GM11168 (cell line): ENCODE results near the gene KRT1.

ENCODE experiments used
- in situ Hi-C: fragments of 300-500 bp; cut with MboI; formaldehyde crosslinking; loops from one replicate; pipeline ENCODE4 v1.12.0; 2022; ENCODE audit warnings: low sequenced_read_pairs; ENCODE audit not compliant: unreplicated experiment

The KRT1 gene

GRCh38 chr12:52643233-52644077 lies 36.8 kb downstream of the KRT1 start:
- in situ Hi-C loops: no loop called here

GRCh38 chr12:52641468-52641867 lies 38.7 kb downstream of the KRT1 start:
- in situ Hi-C loops: no loop called here

- in situ Hi-C loops: no loop called here
These were observed 42.9 kb downstream of the KRT1 start for GRCh38 chr12:52637299-52637698.

- in situ Hi-C loops: no loop called here
These were observed 43.5 kb downstream of the KRT1 start for GRCh38 chr12:52636592-52637258.

GRCh38 chr12:52636189-52636588 lies 44.0 kb downstream of the KRT1 start:
- in situ Hi-C loops: no loop called here

GRCh38 chr12:52634266-52635056 lies 45.7 kb downstream of the KRT1 start:
- in situ Hi-C loops: no loop called here

- in situ Hi-C loops: no loop called here
These were observed 46.8 kb downstream of the KRT1 start for GRCh38 chr12:52633383-52633782.

- in situ Hi-C loops: no loop called here
These were observed 47.6 kb downstream of the KRT1 start for GRCh38 chr12:52632656-52633055.

- in situ Hi-C loops: no loop called here
These were observed 48.3 kb downstream of the KRT1 start for GRCh38 chr12:52631676-52632459.

GRCh38 chr12:52631264-52631663 lies 48.9 kb downstream of the KRT1 start:
- in situ Hi-C loops: no loop called here

- in situ Hi-C loops: no loop called here
These were observed 49.5 kb downstream of the KRT1 start for GRCh38 chr12:52630599-52631200.

- in situ Hi-C loops: no loop called here
These were observed 50.2 kb downstream of the KRT1 start for GRCh38 chr12:52630008-52630500.

- in situ Hi-C loops: no loop called here
These were observed 50.8 kb downstream of the KRT1 start for GRCh38 chr12:52629281-52630007.

- in situ Hi-C loops: no loop called here
These were observed 51.4 kb downstream of the KRT1 start for GRCh38 chr12:52628841-52629240.

- in situ Hi-C loops: no loop called here
These were observed 52.1 kb downstream of the KRT1 start for GRCh38 chr12:52628111-52628507.

- in situ Hi-C loops: no loop called here
These were observed 52.7 kb downstream of the KRT1 start for GRCh38 chr12:52627395-52628110.
